NCI-H2107 treated with DMSO at 0.1 percent for 48 hours (cell line): Measurements from ENCODE around the gene SLITRK4.

Experiments
- DNase-seq: peaks from one replicate; lab custom pipeline; 2025; ENCODE audit not compliant: unreplicated experiment; lab: John Stamatoyannopoulos, UW

Gene SLITRK4

GRCh38 chrX:143635915-143636314, at the start of gene SLITRK4:
Gene SLITRK4, minus strand, starts transcription at chrX:143636101. Its CDS starts 4,993 bp downstream, at chrX:143631108.
- DNase-seq = no peak

DNA sequence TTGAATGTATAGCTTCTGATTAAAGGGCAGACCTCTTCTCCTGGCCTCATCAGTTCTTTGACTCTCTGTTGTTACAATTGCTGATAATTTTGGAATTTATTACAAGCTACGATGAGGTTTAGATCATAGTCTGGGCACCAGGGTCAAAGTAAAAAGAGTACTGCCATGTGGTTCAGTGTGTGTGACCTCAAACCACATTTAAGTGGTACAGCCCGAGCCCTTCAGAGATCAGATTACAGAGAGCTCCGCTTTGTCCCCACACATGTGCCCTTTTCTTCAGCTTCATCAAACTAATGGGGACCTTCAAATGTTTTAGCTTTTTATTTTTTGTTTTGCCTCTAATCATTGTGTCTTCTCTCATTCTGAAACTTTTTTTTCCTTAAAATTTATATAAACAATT, 47.6 kb upstream of the SLITRK4 start:
- no peak for DNase-seq

- DNase-seq = no peak
These were observed 39.0 kb upstream of the SLITRK4 start for GRCh38 chrX:143674926-143675325.

DNA sequence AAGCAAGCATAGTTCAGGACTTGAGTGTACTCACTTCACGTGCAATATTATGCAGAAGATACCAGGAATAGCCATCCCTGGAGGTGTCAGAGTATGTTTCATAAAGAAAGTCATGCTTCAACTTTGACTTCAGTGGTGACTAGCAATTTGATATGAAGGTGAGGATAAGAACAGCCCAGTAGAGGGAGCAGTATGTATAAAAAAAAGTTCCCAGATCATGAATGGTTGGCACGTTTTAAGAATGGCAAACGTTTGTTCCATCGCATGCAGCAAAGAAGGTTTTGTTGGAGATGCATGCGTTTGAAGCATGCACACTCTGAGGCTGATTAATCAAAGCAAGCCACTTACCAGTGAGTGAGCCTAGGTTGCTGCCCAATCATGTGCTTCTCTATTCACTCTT, 33.5 kb upstream of the SLITRK4 start:
- no peak for DNase-seq

- no peak for DNase-seq
These were observed 28.4 kb upstream of the SLITRK4 start for GRCh38 chrX:143664302-143664701.

DNA sequence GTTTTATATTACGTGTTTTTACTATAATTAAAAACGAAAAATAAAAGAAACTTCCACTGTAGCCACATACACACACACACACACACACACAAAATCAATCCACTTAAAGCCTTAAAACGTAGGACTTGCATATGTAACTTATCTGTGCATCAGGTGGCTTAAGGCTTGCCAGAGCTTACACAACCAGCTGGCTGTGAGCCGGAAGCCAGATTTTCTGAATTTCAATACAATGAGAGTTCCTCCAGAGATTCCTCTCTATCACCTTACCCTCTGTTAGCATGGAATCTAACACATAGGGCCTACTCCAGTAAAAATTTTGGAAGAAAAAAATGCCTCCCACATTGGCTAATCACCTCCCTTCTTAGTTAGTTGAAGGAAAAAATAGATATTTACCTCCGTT, 27.9 kb upstream of the SLITRK4 start:
- DNase-seq = no peak

DNA sequence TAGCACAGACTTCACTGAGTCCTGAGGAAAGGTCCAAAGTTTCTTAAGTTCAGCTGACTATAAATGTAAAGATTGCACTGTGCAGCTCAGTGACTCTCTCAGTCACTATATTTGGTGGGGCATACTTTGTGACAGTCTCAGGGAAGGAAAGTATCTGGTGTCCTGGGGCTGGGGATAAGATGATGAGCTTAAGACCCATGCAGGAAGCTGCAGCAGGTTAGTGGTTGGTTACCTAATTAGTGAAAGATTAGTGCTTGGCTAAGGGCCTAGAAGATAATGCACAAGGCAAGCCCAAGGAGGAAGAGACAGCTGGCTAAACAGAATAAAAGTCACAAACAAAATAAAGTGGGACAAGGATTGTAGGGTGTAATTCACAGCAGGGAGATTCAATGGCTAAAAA, 25.4 kb upstream of the SLITRK4 start:
- no peak for DNase-seq

- peak; percentile 17 for DNase-seq
These were observed 12.8 kb upstream of the SLITRK4 start for GRCh38 chrX:143648705-143649104.

DNA sequence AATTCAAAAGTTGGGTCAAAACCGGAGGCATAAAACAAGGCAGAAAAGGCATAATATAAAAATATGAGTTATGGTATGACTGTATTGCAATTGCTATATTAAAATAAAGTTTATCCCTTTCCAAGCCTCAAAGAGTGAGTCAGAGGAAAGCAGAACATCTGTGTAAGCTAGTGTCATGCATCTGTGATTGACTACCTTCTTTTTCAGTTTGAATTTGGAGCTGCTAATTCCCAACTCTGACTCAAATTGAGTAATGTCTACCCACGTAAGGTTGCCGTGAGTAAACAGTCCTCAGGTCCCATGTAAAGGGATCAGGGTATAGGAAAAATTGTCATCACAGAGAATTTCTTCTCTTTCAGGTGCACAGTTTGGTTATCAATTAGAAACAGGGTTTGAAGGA, 6.5 kb upstream of the SLITRK4 start:
- DNase-seq = no peak

GRCh38 chrX:143636831-143637230, 930 bp upstream of the SLITRK4 start:
- no peak for DNase-seq

DNA sequence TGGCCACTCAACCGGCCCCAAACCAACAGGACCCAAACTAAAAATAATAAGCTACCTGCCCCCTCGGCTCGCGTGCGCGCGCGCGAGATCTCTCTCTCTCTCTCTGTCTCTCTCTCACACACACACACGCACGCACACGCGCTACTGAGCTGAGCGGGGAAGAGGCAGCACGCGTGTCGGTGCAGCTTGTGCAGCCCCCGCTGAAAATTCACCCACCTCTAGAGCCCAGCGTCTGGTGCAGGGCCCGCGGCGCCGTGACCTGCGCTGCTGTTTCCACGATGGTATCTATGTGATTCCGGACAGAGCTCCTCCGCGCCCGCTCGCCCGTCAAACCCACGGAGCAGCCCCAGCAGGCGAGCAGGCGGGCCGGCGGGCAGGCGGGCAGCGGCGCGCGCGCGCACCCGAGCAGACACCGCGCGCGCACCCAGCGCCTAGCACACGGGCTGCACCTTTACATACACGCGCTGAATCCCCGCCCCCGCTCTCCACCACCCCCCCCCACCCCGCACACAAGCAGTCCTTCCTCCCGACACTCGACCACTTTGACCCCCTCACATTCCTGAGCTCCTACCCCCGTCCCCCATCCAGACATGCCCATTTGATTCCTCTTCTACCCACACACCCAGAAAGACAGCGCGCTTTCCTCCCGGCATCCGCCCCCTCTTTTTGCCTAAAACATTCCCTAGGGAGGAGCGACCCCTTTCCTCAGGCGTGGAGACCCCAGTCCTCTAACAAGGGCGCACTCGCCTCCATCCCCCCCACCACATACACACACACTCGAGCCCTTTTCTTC, 1.0 kb downstream of the SLITRK4 start:
- no peak for DNase-seq

DNA sequence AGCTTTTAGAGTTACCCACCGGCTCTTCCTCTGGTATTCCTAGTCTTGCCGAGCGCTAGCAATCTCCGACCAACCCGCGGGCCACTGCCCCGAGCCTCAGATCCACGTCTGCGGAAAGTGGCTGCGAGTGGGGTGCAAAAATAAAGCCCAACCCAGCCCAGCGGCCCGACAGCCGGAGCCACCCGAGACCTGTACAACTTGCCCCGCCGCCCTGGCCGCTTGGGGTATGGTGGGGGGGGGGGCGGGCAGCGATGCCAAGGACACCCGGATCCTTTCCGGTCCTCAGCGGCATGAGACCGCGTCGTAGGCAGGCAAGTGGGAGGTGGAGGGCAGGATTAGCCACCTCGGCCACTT, 1.6 kb downstream of the SLITRK4 start:
- no peak for DNase-seq

DNA sequence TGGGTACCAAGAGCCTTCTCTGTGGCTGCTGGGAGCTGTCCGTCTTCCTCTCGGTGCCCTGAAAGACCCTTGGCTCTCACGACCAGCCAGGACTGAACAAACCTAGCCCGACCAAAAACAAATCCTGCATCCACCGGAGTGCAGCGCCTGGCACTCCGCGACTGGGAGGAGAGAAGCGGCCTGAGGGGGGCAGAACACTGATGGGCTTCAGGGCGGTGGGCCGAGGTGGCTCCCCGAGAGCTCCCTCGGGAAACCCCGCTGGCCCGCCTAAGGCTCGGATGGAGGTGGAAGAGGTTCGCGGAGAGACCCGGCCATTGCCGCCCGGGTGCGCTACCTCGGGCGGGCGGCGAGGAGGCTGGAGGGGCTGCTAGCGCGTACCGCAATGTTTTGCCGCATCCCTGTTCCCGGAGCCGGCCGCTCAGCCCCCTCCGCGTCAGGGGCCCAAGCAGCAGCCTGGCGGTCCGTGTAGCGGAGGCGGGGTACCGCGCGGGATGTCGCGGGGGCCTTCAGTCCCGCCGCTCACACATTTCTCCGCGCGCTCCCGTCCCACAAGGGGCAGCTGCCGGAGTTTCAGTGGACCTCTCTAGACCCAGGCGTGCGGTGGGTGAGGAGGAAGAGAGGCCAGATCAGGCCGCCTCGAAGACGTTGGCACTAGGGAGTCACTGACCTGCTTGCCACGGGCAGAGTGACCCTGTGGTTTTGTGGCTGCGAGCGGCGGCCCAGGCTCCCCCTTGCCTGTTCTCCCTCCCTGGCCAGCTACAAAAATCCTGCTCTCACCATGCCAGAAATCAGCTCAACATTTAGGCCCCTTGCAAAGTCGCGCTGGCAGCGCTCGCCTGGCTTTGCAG, 2.2 kb downstream of the SLITRK4 start:
- no peak for DNase-seq

DNA sequence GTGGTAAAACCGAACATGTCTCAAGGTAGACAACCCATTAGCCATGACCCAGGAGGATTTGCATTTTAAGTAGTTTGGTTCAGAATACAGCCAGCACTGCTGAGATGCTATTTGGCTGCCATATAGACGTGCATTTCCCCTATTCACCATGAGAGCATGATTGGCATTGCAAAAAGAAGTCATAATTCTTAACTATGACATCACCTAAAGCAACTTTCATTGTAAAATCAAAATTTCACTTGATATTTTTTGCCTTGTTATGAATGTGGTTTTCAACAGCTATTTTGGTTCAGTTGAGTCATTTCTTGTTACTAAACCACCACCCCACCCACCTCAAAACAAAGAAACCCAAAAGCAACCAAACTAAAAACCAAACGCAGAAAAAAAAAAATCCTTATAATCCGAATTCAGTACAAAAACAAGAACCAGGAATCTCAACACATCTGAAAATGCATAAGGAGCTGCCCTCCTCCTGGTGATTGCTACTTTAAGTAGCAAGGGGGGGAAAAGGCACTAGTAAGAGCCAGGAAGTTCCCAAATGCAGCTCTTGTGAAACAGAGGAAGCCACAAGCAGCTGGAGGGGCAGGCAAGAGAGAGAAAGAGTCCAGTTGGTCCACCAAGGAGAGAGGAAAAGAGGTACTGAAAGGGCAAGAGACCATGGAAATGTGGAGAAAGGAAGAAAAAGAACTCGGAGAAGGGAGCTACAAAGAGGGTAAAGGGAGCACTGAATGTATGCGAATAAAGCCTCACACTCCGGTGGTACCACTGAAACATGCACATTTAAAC, 3.1 kb downstream of the SLITRK4 start:
- no peak for DNase-seq

GRCh38 chrX:143623657-143624056, 12.2 kb downstream of the SLITRK4 start:
- DNase-seq = no peak

DNA sequence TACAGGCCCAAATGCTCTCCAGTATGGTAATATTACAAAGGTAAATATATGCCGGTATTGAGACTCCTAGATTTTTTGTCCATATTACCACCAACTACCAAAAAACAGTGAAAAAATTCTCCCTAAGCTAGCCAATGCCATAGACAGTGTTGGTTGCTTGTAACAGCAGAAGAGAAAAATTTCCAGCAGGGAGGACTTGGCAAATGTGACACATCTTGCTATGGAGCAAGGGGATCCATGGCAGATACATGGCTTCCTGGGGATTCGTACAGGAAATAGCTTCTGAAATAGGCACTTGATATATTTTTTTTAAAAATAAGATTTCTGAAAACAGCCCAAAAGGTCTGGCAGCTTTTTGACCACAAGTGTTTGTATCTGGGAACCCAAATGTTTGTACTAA, 14.6 kb downstream of the SLITRK4 start:
- no peak for DNase-seq

- DNase-seq = no peak
These were observed 20.1 kb downstream of the SLITRK4 start for GRCh38 chrX:143615851-143616250.

DNA sequence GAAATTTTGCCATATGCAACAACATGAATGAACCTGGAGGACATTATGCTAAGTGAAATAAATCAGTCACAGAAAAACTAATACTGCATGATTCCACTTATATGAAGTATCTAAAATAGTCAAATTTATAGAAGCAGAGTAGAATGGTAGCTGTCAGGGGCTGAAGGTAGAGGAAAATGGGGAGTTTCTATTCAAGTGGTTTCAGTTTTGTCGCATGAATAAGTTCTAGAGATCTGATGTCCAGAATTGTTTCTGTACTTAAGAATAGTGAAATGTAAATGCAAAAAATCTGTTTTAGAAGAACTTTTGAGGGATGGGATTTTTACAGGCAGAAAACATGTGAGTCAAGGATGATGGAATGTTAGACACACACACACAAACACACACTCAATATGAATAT, 34.1 kb downstream of the SLITRK4 start:
- DNase-seq = no peak

- DNase-seq = no peak
These were observed 54.7 kb downstream of the SLITRK4 start for GRCh38 chrX:143581240-143581639.

- DNase-seq = no peak
These were observed 55.6 kb downstream of the SLITRK4 start for GRCh38 chrX:143580266-143580665.
